ENCODE measurements around the gene HEY2.

GRCh38 chr6:125802383-125802782 lies 53.0 kb downstream of the HEY2 start:
- TF ChIP-seq POLR2A (IDR thresholded peaks at IDR 0.05) (no peak), CTCF (IDR thresholded peaks at IDR 0.05 in 8 of 11, conservative IDR thresholded peaks at IDR 0.05 in 3 of 11) (no peak), POLR2AphosphoS5 (IDR thresholded peaks at IDR 0.05) (no peak)
